NCI-H2107 treated with DMSO at 0.1 percent for 48 hours (cell line): ENCODE results near the gene MAP1LC3A.

Source experiments
- DNase-seq: peaks from one replicate; lab custom pipeline; 2025; ENCODE audit not compliant: unreplicated experiment; lab: John Stamatoyannopoulos, UW

MAP1LC3A gene

GRCh38 chr20:34574861-34575260 lies 16.3 kb downstream of the MAP1LC3A start:
- DNase-seq, result no peak

GRCh38 chr20:34575271-34575670 lies 16.8 kb downstream of the MAP1LC3A start:
- no peak for DNase-seq

GRCh38 chr20:34575756-34576155 lies 17.2 kb downstream of the MAP1LC3A start:
- DNase-seq, result no peak

- no peak for DNase-seq
Observed at GRCh38 chr20:34577061-34577460, 18.5 kb downstream of the MAP1LC3A start.

- no peak for DNase-seq
Observed at GRCh38 chr20:34578025-34578424, 19.5 kb downstream of the MAP1LC3A start.

GRCh38 chr20:34578521-34578920 lies 20.0 kb downstream of the MAP1LC3A start:
- no peak for DNase-seq

- no peak for DNase-seq
Observed at GRCh38 chr20:34579191-34579978, 20.9 kb downstream of the MAP1LC3A start.

GRCh38 chr20:34579979-34580940 lies 21.7 kb downstream of the MAP1LC3A start:
- DNase-seq, result no peak

- no peak for DNase-seq
Observed at GRCh38 chr20:34581341-34582184, 23.0 kb downstream of the MAP1LC3A start.

GRCh38 chr20:34582221-34582620 lies 23.7 kb downstream of the MAP1LC3A start:
- no peak for DNase-seq

- no peak for DNase-seq
Observed at GRCh38 chr20:34582911-34583310, 24.4 kb downstream of the MAP1LC3A start.

- DNase-seq, result no peak
Observed at GRCh38 chr20:34583544-34583943, 25.0 kb downstream of the MAP1LC3A start.

- no peak for DNase-seq
Observed at GRCh38 chr20:34585019-34585418, 26.5 kb downstream of the MAP1LC3A start.

- no peak for DNase-seq
Observed at GRCh38 chr20:34586488-34587163, 28.1 kb downstream of the MAP1LC3A start.

GRCh38 chr20:34595377-34596184 lies 37.1 kb downstream of the MAP1LC3A start:
- DNase-seq, result no peak

- DNase-seq, result no peak
Observed at GRCh38 chr20:34600892-34601653, 42.6 kb downstream of the MAP1LC3A start.

- DNase-seq, result no peak
Observed at GRCh38 chr20:34604980-34605788, 46.7 kb downstream of the MAP1LC3A start.

GRCh38 chr20:34607066-34607465 lies 48.5 kb downstream of the MAP1LC3A start:
- DNase-seq, result no peak
